Choroid plexus epithelial cell (primary cell): ENCODE data around the gene ST6GALNAC3.

Experiments
- DNase-seq: peaks from one replicate; pipeline ENCODE4 v3.0.0-alpha.2; 2010; ENCODE audit warnings: low read depth
- H3K4me3 ChIP-seq: 2 replicates; pipeline ENCODE4 v1.5.1; 2011; ENCODE audit warnings: low read depth, mild to moderate bottlenecking, control low read depth, low read length, moderate library complexity
- CTCF ChIP-seq: conservative IDR thresholded peaks from 2 replicates; pipeline ENCODE4 v1.5.1; 2011; ENCODE audit warnings: low read depth, mild to moderate bottlenecking, control low read depth, inconsistent platforms, low read length, moderate library complexity

ST6GALNAC3 gene

GRCh38 chr1:76352741-76353435 lies 278.3 kb downstream of the ST6GALNAC3 start:
- TF ChIP-seq CTCF = no peak
- DNase-seq = no peak
- H3K4me3 ChIP-seq = no peak overlapping the region

- TF ChIP-seq CTCF = no peak
- no peak overlapping the region for H3K4me3 ChIP-seq
- no peak for DNase-seq
Measured at GRCh38 chr1:76354236-76354635, 279.7 kb downstream of the ST6GALNAC3 start.

- H3K4me3 ChIP-seq = no peak overlapping the region
- DNase-seq = no peak
- no peak for TF ChIP-seq CTCF
Measured at GRCh38 chr1:76366726-76367125, 292.2 kb downstream of the ST6GALNAC3 start.

GRCh38 chr1:76371941-76372340 lies 297.4 kb downstream of the ST6GALNAC3 start:
- DNase-seq = no peak
- no peak overlapping the region for H3K4me3 ChIP-seq
- TF ChIP-seq CTCF = no peak

- H3K4me3 ChIP-seq = no peak overlapping the region
- TF ChIP-seq CTCF = no peak
- no peak for DNase-seq
Measured at GRCh38 chr1:76374086-76374485, 299.5 kb downstream of the ST6GALNAC3 start.

GRCh38 chr1:76377247-76377646 lies 302.7 kb downstream of the ST6GALNAC3 start:
- DNase-seq = no peak
- no peak for TF ChIP-seq CTCF
- H3K4me3 ChIP-seq = no peak overlapping the region

GRCh38 chr1:76379506-76379905 lies 305.0 kb downstream of the ST6GALNAC3 start:
- DNase-seq = no peak

More at GRCh38 chr1:76379506-76379905, 305.0 kb downstream of the ST6GALNAC3 start:
- no peak overlapping the region for H3K4me3 ChIP-seq
- no peak for TF ChIP-seq CTCF
